SW 1271 (cell line): ENCODE data around the gene RPS6KC1.
"Not testable (repeated sequence)": the region's sequence is repeated elsewhere in the genome, so short reads cannot be mapped to it uniquely, and the experiment has no call there.

ENCODE experiments used
- DNase-seq, 2 experiments: peaks; one replicate each; lab custom pipeline; 2025; lab: John Stamatoyannopoulos, UW

RPS6KC1 gene

DNA sequence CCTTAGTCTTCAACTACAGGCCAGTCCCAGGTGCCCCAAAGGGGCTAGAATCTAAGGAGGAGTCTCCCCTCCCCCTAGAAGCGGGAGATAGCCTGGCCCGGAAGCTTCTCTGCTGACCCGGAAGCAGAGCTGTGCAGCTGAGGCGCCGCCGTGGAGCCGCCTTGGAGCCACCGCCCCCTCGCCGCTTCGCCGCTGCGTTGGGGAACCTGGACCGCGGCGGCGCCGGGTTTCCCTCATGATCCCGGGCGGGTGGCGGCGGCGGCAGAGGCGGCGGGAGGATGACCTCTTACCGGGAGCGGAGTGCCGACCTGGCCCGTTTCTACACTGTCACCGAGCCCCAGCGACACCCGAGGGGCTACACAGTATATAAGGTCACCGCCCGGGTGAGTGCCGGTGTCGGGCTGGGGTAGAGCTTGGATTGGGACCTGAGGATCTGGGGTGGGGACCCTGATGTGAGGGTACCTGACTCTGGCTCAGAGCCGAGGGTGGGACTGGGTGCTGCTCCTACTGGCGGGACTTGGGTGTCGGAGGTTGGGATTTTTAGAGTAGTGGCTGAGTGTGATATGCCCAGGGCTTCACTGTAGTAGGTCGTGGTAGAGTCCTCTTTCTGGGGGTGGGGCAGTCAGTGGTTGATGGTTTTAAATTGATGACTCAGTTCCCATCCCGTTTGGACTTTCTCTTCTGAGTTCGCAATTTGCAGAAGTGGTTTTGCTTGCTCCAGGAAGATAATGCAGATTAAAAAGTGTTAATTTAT, at the start of gene RPS6KC1:
Gene RPS6KC1, plus strand, starts transcription at position 115 of the 754 bp plus-strand sequence. Its CDS starts 164 bp downstream, at position 279.
- peak; percentile 35 to 72 for DNase-seq

- DNase-seq = no peak
Observed at GRCh38 chr1:213003256-213003655, 47.8 kb upstream of the RPS6KC1 start.

- no peak for DNase-seq
Observed at GRCh38 chr1:213008564-213008963, 42.5 kb upstream of the RPS6KC1 start.

DNA sequence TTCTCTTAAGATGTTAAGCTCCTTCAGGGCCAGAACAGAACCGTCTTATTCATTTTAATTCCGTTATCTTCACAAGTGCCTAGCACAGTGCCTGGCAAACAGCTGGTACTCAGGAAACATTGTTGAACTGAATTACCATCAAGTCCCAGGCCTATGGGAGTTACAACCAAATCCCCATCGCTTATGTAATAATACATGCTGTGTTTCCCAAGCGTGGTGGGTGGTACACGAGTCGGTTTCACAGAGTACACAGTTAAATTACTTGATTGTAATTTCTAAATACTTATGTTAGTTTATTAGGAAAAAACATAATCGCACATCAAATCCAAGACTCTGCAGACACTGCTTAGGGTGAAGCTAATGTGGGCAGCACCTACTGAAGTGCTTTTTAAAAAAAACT, 36.4 kb upstream of the RPS6KC1 start:
- DNase-seq = no peak

GRCh38 chr1:213015099-213016050, 35.7 kb upstream of the RPS6KC1 start, which contains the start of gene ANGEL2:
TSS of gene ANGEL2 (minus strand) at chr1:213015867. CDS start at chr1:213015671, 196 bp downstream.
- peak; percentile 81 to 90 for DNase-seq

DNA sequence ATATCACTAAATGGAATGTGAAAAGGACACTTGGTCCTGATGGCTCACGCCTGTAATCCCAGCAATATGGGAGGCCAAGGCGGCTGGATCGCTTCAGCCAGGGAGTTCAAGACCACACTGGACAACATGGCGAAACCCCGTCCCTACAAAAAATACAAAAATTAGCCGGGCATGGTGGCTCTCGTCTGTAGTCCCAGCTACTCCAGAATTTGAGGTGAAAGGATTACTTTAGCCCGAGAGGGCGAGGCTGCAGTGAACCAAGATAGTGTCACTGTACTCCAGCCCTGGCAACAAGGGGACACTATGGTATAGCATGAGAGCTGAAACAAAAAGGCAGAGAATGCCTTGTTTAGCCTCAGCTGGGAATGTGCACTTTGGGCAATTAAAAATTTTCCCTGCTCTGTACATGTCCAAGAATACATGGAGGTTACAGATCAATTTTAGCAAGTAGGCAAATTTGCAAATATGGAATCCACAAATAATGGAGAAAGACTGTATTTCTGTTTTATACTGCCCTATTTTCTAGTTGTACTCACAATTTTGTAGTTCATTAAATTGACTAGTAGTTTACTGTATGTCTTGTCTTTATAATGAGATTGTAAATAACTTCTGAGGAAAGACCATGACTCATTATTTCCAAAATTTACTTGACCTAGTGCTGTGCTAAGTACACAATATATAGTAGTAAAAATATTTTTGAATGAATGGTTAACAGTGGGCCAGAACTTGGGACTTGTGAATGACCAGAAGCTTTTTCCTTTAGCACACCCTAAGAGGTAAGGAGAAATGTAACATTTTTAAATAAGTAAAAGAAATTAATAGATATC, 33.4 kb upstream of the RPS6KC1 start:
- DNase-seq = no peak

DNA sequence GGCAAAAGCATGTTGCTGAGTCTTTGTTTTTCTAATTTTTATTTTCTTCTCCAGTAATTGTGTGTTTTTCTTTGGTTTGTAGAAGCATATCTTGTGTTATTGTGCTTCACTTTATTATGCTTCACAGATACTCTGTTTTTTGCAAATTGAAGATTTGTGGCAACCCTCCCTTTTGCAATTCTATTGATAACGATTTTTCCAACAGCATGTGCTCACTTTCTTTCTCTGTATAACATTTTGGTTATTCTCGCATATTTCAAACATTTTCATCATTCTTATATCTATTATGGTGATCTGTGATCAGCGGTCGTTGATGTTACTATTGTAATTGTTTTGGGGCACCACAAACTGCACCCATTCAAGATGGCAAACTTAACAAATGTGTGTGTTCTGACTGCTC, 31.6 kb upstream of the RPS6KC1 start:
- no peak for DNase-seq

- no peak for DNase-seq
Observed at GRCh38 chr1:213020016-213020415, 31.0 kb upstream of the RPS6KC1 start.

DNA sequence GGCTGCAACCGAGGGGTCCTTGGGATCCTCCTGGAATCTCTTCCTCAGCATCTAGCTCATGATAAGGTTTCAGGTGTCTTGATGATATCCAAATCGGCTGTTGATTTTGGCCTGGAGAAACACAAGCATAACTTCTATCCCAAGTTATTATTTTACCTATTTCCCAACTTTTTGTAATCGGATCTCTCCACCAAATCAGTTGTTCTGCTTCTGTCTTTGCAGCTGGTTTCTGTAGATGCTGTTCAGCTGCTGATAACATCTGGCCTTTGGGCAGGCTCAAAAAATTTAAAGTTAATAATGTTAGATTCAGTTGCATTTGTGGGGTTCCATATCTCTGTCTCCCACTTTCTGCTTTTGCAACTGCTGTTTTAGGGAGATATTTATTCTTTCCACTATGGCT, 24.0 kb upstream of the RPS6KC1 start:
- DNase-seq = not testable (repeated sequence)

DNA sequence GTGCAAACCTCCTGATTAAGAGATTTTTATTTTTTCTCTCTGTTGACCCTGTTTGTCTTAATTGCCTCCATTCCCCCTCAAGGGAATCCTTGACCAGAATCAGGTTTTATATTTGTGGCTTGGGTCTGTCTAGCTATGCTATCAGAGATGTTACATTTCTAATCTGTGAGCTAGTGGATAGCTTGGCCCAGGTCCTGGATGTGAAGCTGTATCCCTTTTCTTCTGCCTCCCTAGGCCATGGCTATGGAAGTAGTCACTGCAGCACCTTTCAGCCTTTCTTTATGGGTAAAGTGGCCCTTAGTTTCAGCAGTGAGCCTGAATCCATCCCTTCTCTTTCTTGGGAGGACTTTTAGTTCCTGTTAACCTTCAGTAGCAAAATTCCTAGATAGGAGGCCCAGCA, 18.4 kb upstream of the RPS6KC1 start:
- DNase-seq = no peak

- no peak for DNase-seq
Observed at GRCh38 chr1:213034713-213035112, 16.3 kb upstream of the RPS6KC1 start.

- DNase-seq = no peak
Observed at GRCh38 chr1:213035573-213035972, 15.5 kb upstream of the RPS6KC1 start.

- DNase-seq = no peak
Observed at GRCh38 chr1:213041443-213041842, 9.6 kb upstream of the RPS6KC1 start.

GRCh38 chr1:213045321-213046226, 5.5 kb upstream of the RPS6KC1 start:
- not testable (repeated sequence) for DNase-seq

GRCh38 chr1:213049232-213049631, 1.8 kb upstream of the RPS6KC1 start:
- DNase-seq = no peak

- DNase-seq = no peak
Observed at GRCh38 chr1:213050745-213051126, 305 bp upstream of the RPS6KC1 start.

DNA sequence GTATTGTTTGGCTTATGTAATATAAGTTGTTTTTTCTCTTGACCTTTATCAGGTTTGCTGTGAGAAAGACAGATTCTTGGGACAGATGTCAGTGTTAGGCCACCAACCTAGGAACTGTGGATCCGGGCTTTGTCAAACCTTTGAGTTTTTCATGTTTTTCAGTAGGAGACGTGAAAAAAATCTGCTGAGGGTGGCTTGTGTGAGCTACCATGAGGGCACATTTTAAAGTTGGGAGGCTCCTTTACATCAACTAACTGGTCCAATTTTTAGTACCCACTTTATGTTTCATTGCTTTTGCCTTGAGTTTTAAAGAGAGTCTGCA, 801 bp downstream of the RPS6KC1 start:
- no peak for DNase-seq

- no peak for DNase-seq
Observed at GRCh38 chr1:213053455-213053854, 2.4 kb downstream of the RPS6KC1 start.

- DNase-seq = no peak
Observed at GRCh38 chr1:213054142-213054541, 3.1 kb downstream of the RPS6KC1 start.

DNA sequence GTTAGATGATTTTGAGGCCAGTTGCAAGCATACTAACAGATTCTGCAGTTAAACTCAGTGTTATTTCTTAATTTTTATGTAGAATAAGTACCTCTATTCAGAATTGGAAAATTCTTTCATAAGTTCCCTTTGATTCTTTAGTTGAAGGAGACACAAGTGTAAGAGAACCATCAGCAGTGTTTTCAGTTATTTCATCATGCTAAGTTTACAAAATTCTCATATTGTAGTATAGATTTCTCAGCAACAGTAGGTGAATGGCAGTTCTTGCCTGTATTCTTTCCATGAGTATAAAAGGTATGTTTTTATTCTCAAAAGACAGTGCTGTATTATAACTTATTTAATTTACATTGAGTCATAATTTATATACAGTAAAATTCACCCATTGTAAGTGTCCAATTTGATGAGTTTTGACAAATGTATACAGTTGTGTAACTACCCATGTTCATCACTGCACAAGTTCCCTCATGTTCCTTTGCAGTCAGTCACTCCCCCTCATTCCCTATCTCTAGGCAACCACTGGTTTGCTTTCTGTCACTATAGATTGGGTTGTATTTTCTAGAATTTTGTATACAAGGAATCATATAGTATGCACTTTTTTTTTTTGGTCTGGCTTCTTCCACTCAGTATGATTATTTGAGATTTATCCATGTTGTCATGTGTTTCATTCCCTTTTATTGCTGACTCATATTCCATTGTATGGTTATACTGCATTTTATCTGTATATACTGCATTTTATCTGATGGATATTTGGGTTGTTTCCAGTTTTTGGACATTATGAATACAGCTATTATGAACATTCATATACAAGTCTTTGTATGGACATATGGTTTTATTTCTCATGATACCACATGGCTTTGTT, 3.9 kb downstream of the RPS6KC1 start:
- DNase-seq = no peak
